Heart left ventricle (tissue), 16 donors: ENCODE measurements around the gene ERN1. TPM values are rescaled to one million over a fixed set of nuclear protein-coding genes. Genes with fewer than 3 reads are reported as not detected.

Source experiments
- ATAC-seq, 4 donors: fragments of 200-7000 bp; cut with Tn5 transposase; one replicate each; pipeline ENCODE4 v1.9.1; 2020 to 2022; ENCODE audit warnings: moderate library complexity in 4 of 4, mild to moderate bottlenecking in 3 of 4, moderate number of reproducible peaks in 1 of 4
- DNase-seq, 5 donors: peaks; one replicate each; pipeline ENCODE4 v3.0.0-alpha.2; 2020
- H3K27ac ChIP-seq, 12 donors: fragments of 200-600 bp; sonication (generic) in 4 of 12; one replicate each; pipeline versions ENCODE4 v1.5.0 to v1.8.0; 2016 to 2022; ENCODE audit warnings: mild to moderate bottlenecking in 2 of 12
- H3K27me3 ChIP-seq, 9 donors: fragments of 200-600 bp; sonication (generic) in 2 of 9; one replicate each; pipeline versions ENCODE4 v1.5.1 to v1.8.0; 2016 to 2022; ENCODE audit warnings: mild to moderate bottlenecking in 3 of 9
- H3K36me3 ChIP-seq, 9 donors: fragments of 200-600 bp; sonication (generic) in 2 of 9; one replicate each; pipeline versions ENCODE4 v1.5.0 to v1.8.0; 2018 to 2022; ENCODE audit warnings: mild to moderate bottlenecking in 2 of 9
- H3K4me1 ChIP-seq, 12 donors: fragments of 200-600 bp; sonication (generic) in 4 of 12; one replicate each; pipeline versions ENCODE4 v1.5.0 to v1.8.0; 2016 to 2022; ENCODE audit warnings: mild to moderate bottlenecking in 3 of 12
- H3K4me3 ChIP-seq, 12 donors: fragments of 200-600 bp; sonication (generic) in 4 of 12; one replicate each; pipeline versions ENCODE4 v1.5.0 to v1.8.0; 2017 to 2022; ENCODE audit warnings: mild to moderate bottlenecking in 9 of 12, moderate library complexity in 4 of 12
- H3K9me3 ChIP-seq, 12 donors: fragments of 200-600 bp; sonication (generic) in 4 of 12; one replicate each; pipeline versions ENCODE4 v1.5.0 to v1.8.0; 2016 to 2022; ENCODE audit warnings: mild to moderate bottlenecking in 1 of 12
- POLR2A ChIP-seq, 2 donors: fragments of 450-650 bp; IDR thresholded peaks; one replicate each; pipeline ENCODE4 v1.6.1; 2017; ENCODE audit warnings: antibody characterized with exemption in 2 of 2, mild to moderate bottlenecking in 2 of 2, moderate library complexity in 2 of 2
- WGBS, 4 donors: extraction: QIAGEN DNeasy Blood & Tissue Kit in 2 of 4; methylation state at CpG; one replicate each; pipeline versions ENCODE4 v1.1.5 to v1.1.7; 2013 to 2018; 5-methylcytosine and 5-hydroxymethylcytosine counted together
- intact Hi-C, 10 donors: fragments of 100-400 bp; cut with DNase I; formaldehyde crosslinking; loops; one replicate each; pipeline versions ENCODE4 v1.11.1 to v1.14.2; 2022
- polyA plus RNA-seq, 2 donors: library from polyadenylated mRNA; stranded (reverse); fragments of 200-250 nt; gene quantifications; one replicate each; pipeline ENCODE4 v1.2.3, GENCODE V29; 2013
- total RNA-seq, 9 donors: library from RNA; depleted of rRNA in 2 of 9; stranded (reverse); fragments of >200 nt in 2 of 9; fragmentation: NEBNext Ultra II Directional in 3 of 9; extraction: Animal tissue kit (Norgen Biotek cat#: 25700) in 3 of 9; gene quantifications; one replicate each; pipeline versions ENCODE4 v1.1.0 to v1.2.4, GENCODE V29; 2016 to 2023
- TF ChIP-seq, protein P1 (sequence below), 12 donors: fragments of 200-600 bp; sonication (generic) in 4 of 12; IDR thresholded peaks; one replicate each; pipeline versions ENCODE4 v1.5.0 to v1.8.0; 2018 to 2022; ENCODE audit warnings: antibody characterized with exemption in 12 of 12, mild to moderate bottlenecking in 5 of 12
- donor health status: ischemic (EF 13 %, LVEDD 7.1; RV severe dilation, severe dysfunction).
- donor health status: healthy with polysubstance abuse.
- donor health status: DM: no; HTN: yes; CAD: no.
- donor health status: DM: no; HTN: no; CAD: no.
- donor health status: ischemic (EF 25% LVEDD 6.9; RV normal size, moderate dysfunction).
- donor health status: ischemic (EF 25% LVEDD 5.7; RV mildly dilated, moderate dysfunction).
- donor health status: healthy.
- donor health status: DM: yes; HTN: yes; CAD: no.
- donor health status: ischemic (EF 35%, LVEDD 5.7; RV mildly dilated, moderate dysfunction).
- donor health status: nonischemic (EF 11% LVEDD 7.7; RV severe dilation, severe dysfunction).
- donor health status: DM: yes; HTN: yes; CAD: no.
- donor health status: PGD.
- donor health status: ischemic (EF 29% LVEDD 5.4; RV normal size, mild dysfunction).
- donor health status: nonischemic (EF 23%, LVEDD 6.1; RV moderate dilation, normal function).

Gene ERN1
- total and polyA plus RNA-seq, 11 donors: 1.5 to 18.7 (median 7.4) TPM

DNA sequence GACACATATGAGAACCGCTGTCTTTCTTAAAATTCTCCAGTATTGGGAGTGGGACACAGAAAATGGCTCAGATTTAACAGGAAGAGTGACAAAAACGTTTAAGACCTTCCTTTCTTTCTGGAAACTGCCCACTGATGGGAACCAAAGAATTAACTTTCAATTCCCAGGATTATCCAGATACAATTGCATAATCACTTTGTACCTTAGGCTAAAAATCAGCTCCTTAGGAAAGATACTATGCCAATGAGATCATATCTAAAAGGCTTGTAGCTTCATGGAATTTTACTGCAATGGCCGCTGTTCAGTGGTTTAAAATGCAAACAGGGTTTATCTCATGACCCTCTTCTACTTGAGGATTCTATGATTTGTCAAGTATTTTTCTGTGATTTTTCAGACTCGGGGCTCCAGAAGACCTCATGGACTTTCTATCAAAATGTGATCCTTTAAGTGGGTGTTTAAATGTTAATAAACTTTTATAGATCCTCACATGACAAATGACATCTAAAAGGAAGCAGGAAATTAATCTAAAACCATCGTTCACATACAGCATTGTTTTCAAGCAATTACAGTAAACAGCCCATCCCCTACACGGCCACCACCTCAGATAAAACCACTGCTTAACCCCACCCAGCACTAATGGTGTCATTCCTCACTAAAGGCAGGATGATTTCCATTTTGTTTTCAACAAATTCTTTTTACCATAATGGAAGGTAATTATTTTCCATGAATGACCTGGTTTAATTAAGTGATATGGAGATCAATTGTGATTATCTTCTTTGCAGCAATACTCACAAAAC, 31.6 kb upstream of the ERN1 start:
- Histone ChIP-seq H3K36me3 (peaks cover 0 to 37% (median 19%) of the 10 kb centered on the region in 9 donors), H3K27me3 (no peaks in the 10 kb centered on the region), H3K27ac (peak overlapping the region in 1 of 12 donors; percentile 18), H3K9me3 (no peaks in the 10 kb centered on the region), H3K4me3 (no peak overlapping the region), H3K4me1 (peaks cover 5 to 61% (median 27%) of the 10 kb centered on the region in 12 donors)
- intact Hi-C loops: no loop called here
- TF ChIP-seq, protein P1, sequence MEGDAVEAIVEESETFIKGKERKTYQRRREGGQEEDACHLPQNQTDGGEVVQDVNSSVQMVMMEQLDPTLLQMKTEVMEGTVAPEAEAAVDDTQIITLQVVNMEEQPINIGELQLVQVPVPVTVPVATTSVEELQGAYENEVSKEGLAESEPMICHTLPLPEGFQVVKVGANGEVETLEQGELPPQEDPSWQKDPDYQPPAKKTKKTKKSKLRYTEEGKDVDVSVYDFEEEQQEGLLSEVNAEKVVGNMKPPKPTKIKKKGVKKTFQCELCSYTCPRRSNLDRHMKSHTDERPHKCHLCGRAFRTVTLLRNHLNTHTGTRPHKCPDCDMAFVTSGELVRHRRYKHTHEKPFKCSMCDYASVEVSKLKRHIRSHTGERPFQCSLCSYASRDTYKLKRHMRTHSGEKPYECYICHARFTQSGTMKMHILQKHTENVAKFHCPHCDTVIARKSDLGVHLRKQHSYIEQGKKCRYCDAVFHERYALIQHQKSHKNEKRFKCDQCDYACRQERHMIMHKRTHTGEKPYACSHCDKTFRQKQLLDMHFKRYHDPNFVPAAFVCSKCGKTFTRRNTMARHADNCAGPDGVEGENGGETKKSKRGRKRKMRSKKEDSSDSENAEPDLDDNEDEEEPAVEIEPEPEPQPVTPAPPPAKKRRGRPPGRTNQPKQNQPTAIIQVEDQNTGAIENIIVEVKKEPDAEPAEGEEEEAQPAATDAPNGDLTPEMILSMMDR (IDR thresholded peaks at IDR 0.05): no peak
- no peak for TF ChIP-seq POLR2A (IDR thresholded peaks at IDR 0.05)
- ATAC-seq: no peak
- no peak for DNase-seq
- WGBS, 4 donors: 73 to 79% (median 75%) methylated on average over 6 of the region's 6 CpGs

DNA sequence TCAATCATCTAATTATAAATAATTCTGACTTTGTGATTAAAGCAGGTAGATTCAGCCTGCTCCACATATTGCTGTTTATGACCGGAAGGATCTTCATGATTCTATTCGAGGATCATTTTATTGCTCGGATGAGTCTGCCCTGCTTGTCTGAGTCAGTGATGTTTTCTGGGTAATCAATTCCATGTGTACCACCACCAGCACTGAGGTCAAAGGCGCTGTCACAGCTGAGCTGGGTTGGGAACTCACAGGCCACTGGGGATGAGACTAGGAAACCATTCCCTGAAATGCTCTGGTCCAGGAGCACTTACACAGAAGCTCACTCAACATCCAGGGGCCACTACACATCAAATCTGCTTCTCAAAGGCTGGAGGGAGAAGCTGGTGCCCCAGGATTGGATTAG, 30.4 kb upstream of the ERN1 start:
- 95 to 100% (median 97%) methylated on average over 4 of the region's 4 CpGs for WGBS, 4 donors
- intact Hi-C loops: no loop called here
- no peak for ATAC-seq
- DNase-seq: no peak
- H3K36me3 ChIP-seq: peaks cover 0 to 25% (median 13%) of the 10 kb centered on the region in 9 donors
- no peak for TF ChIP-seq POLR2A (IDR thresholded peaks at IDR 0.05)
- no peaks in the 10 kb centered on the region for H3K9me3 ChIP-seq
- H3K4me3 ChIP-seq: no peak overlapping the region
- peaks cover 11 to 69% (median 39%) of the 10 kb centered on the region in 12 donors for H3K4me1 ChIP-seq
- H3K27ac ChIP-seq: no peak overlapping the region
- no peaks in the 10 kb centered on the region for H3K27me3 ChIP-seq

DNA sequence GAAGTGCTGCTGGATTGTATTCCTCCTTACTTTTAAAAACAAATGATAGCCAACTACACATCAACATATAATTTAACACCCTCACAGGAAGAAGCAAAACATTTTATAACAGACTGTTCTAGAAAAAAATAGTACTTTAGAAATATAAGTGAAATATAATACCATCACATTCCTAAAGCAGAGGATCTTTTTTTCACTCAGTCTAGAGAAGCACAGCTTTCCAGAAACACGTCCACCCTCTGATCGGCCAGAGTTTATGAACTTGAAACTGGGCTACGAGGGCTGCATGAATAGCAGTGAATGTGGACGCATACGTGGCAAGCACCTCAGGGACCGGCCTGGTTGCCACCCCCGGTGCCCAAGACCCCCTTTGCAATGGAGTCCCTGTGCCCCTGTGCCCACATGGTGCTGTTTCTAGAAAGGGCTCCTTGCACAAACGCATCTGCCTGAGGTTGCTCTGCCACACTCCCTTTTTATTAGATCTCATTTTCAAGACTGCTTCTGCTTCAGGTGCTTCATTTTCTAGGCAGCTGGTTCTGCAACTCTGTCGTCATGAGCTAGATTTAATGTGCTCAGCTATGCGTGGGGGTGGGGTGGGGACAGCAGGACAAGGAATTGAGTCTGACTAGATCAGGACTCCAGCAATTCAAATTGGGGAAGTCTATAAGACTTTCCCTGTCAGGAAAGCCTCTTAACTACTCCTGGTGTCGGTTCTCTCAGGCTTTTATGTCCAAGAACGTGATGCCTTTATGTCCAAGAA, 29.1 kb upstream of the ERN1 start:
- no peak for ATAC-seq
- H3K27me3 ChIP-seq: no peaks in the 10 kb centered on the region
- WGBS, 4 donors: 72 to 79% (median 76%) methylated on average over 12 of the region's 12 CpGs
- no peaks in the 10 kb centered on the region for H3K9me3 ChIP-seq
- intact Hi-C loops: loop anchor here in 3 of 10 donors (5.0 to 10.0 kb wide), 4 partner anchors 46 to 346 kb away; partner anchors contain the start of genes CEP95 (in 1 of the 3), DDX5 (in 1 of the 3) and TEX2 (in 1 of the 3)
- peaks cover 0 to 24% (median 7%) of the 10 kb centered on the region in 9 donors for H3K36me3 ChIP-seq
- TF ChIP-seq POLR2A (IDR thresholded peaks at IDR 0.05): no peak
- TF ChIP-seq, protein P1 (IDR thresholded peaks at IDR 0.05): no peak
- peak in 1 of 5 donors; percentile 48 for DNase-seq
- H3K4me1 ChIP-seq: peaks cover 21 to 69% (median 53%) of the 10 kb centered on the region in 12 donors
- H3K27ac ChIP-seq: peak overlapping the region in 6 of 12 donors; percentile 6 to 94 (median 36)
- no peak overlapping the region for H3K4me3 ChIP-seq

DNA sequence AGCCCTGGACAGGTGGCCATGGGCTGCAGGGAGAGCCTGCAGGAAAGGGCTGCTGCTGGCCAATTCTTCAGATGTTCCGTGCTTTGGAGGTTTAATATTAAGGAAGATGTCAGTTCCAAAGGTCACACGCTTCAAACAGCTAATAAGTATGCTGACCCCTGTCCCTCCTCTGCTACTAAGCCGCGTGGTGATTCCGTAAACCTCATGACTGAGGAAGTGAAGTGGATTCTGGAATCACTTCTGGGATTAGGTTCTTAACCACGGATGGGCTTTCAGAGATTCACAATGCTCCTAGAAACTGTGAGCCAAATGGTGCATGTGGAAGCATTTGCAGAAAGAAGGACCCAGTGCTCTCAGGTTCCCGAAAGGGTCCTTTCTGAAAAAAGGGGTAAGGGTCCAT, 28.5 kb upstream of the ERN1 start:
- 57 to 62% (median 60%) methylated on average over 7 of the region's 7 CpGs for WGBS, 4 donors
- H3K4me3 ChIP-seq: no peak overlapping the region
- H3K27me3 ChIP-seq: no peaks in the 10 kb centered on the region
- H3K27ac ChIP-seq: peak overlapping the region in 4 of 12 donors; percentile 91 to 96 (median 94)
- DNase-seq (no peak), ATAC-seq (no peak)
- H3K4me1 ChIP-seq: peaks cover 25 to 71% (median 56%) of the 10 kb centered on the region in 12 donors
- intact Hi-C loops: loop anchor here in 3 of 10 donors (5.0 to 10.0 kb wide), 4 partner anchors 46 to 346 kb away; partner anchors contain the start of genes CEP95 (in 1 of the 3), DDX5 (in 1 of the 3) and TEX2 (in 1 of the 3)
- H3K9me3 ChIP-seq: no peaks in the 10 kb centered on the region
- TF ChIP-seq, protein P1 (IDR thresholded peaks at IDR 0.05): no peak
- no peak for TF ChIP-seq POLR2A (IDR thresholded peaks at IDR 0.05)
- H3K36me3 ChIP-seq: peaks cover 0 to 28% (median 11%) of the 10 kb centered on the region in 9 donors
